Measurements from ENCODE around the gene SLC8B1.

SLC8B1 gene

GRCh38 chr12:113292547-113292946 lies 42.4 kb downstream of the SLC8B1 start:
- no peak for DNase-seq (ENCODE audit: low spot score)

DNA sequence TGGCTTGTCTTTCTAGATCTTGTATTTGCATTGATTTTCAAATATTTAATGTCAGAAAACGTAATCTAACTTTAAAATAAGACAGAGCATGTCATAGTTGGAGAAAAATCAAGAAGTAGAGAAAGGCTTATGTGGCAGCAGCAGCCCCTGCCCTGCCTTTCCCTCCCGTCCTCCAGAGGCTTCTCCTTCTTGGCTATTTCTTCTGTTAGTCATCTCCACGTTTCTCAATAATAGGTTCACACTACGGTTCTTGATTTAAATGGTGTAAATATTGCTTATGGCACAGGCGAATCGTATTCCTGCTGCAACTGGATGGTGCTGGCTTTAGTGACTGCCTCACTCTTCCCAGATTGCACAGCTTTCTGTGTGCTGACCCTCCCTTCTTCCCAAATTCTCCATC lies 42.8 kb downstream of the SLC8B1 start:
- no peak for DNase-seq (ENCODE audit: low spot score)

DNA sequence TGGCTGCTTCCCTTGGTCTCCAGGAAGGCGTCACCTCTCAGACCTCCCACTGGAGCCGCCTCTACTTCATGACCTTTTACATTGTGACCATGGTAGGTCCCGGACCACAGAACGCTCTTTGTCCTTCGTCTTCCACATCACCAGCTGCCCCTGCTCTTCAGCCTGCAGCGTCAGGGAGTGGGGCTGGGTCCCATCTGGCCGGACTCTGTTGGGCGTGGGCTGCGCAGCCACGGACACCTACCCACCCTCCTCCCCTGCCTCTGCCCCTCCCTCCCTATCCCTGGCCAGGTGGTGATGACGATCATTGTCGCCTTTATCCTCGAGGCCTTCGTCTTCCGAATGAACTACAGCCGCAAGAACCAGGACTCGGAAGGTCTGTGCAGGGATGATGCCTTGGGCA lies 43.3 kb downstream of the SLC8B1 start:
- no peak for DNase-seq (ENCODE audit: low spot score)

DNA sequence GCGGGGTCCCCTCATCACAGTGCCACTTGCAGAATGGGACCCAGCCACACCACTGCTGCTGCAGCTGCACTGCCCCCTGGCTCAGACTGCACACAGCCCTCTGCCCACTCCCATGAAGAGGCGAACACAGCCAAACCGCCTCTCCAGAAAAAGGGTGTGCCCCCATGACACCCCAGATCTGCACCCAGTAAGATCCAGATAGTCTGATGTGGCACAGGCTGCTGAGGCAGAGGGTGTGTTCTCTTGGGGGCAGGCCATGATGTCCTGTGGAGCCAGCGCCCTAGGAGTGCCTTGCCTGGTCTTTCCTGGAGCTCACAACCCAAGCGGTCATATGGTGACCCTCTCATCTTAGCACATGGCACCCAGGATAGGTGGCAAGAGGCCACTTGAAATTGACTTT lies 44.4 kb downstream of the SLC8B1 start:
- peak; percentile 57 for DNase-seq (ENCODE audit: low spot score)

- no peak for DNase-seq (ENCODE audit: low spot score)
These were observed 45.5 kb downstream of the SLC8B1 start for GRCh38 chr12:113289361-113289760.

DNA sequence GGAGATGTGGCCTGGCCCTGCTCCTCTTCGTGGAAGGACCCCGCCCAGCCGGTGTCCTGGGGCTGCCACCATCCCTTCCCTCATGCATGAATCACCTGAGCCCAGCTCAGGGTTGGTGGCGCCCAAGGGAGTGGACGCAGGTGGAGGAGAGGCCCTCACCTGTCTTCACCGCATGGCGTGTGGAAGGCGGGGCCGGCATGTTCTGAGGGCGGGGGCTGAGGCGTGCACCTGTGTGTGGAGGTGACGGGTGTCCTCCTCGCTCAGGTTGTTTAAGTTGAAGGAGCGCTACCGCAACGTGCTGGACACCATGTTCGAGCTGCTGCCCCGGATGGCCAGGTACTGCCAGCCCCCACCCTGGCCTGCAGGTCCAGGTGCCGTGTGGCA lies 47.0 kb downstream of the SLC8B1 start:
- no peak for DNase-seq (ENCODE audit: low spot score)

DNA sequence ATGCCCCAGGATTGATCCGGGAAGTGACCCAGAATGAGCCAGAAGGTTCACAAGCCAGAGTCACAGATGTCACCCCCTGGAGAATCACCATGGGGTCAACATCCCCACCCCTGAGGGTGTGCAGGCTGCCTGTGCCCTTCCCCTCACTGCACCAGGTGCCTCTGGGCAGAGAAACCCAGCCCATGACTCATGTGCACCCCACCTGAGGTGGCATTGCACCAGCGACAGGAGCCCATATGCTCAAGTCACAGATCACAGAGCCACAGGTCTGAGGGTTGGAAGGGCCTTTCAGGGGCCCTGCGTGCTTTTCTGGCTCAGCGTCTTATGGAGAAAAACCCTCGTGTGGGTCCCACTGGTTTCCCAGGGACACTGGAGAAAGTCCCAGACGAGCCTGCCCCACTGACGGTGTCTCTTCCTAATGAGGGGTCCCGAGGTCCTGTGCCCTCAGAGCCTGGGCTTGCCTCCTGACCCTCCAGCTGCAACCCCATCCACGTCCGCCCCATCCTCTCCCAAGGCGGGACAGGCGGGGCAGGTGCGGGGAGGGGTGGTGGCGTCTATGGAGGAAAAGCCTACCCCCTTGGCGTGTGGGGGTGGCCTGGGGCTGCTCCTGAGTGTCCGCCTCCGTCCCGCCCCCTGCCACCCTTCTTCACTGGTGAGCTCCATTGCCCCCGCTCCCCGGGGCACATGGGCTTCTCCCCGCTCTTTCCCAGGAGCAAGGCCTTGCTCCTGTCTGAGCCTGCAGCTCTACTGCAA lies 47.6 kb downstream of the SLC8B1 start:
- no peak for DNase-seq (ENCODE audit: low spot score)

DNA sequence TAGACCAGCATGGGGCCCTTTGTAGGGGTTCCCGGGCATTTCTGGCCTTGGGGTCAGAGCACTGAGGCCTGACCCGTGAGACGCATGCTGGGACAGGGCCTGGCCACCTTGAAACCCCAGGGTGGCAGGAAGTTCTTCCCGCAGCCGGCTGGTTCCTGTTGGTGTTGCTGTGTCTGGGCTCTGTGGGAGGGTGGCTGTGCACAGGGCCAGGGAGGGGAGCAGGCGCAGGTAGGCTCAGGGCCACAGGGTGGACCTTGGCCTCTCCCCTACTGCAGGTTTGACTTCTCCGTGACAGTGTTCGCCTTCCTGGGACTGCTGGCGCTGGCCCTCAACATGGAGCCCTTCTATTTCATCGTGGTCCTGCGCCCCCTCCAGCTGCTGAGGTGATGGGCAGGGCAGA lies 48.2 kb downstream of the SLC8B1 start:
- DNase-seq (ENCODE audit: low spot score), result no peak

DNA sequence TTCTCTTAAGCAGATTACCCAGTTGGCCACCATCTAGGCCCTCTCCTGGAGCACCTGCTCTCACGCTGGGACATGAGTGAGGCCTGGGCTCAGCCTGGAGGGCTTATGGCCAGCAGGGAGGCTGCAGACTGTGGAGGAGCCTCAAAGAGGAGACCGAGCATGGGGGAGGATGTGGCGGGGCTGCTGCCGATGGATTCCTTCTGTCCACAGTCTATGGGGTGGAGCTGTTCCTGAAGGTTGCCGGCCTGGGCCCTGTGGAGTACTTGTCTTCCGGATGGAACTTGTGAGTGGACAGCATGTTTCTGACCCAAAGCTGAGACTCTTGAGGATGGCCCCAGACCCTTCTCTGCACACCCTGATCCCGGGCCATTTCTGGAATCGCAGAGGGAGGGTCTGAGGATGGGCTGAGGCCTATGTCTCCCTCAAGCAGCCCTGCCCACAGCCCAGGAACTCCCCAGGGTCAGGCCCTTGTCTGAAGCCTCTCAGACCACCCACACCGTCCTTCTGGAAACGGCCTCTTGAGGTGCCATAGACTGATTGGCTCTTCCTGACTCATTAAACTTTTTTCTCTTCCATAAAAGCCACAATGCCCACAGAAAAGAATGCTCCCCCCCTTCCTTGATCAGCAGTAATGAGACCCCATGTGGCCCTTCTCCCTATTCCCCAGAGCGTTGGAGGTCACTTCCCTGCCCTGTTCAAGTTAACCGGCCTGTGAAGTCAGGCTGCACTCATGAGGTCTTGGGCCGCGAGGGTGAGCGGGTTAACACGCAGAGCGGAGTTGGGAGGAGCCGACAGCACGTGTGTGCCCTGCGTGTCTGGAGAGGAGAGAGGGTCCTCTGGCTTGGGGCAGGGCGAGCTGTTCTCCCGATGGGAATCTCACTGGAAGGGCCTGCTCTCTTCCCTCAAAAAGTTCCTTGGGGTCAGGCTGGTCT lies 49.0 kb downstream of the SLC8B1 start:
- DNase-seq (ENCODE audit: low spot score), result no peak

DNA sequence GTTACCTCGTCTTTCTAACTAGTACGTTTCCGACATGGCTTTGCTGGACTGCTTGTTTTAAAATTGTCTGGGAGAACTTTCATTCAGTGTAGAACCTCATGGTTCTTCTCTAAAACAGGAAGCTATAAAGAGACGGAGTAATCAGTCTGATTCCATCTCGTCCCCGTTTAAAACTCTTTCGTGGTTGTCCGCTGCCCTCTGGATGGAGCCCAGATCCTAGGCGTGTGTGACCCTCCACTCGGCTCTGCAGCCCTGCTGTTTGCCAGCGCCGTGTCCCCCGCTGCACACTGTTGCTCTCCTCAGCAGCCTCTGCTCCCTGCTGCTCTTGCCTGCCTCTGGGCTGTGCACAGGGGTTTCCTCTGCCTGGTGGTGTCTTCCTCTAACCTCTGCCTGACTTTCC lies 50.2 kb downstream of the SLC8B1 start:
- DNase-seq (ENCODE audit: low spot score), result no peak

- no peak for DNase-seq (ENCODE audit: low spot score)
These were observed 56.3 kb downstream of the SLC8B1 start for GRCh38 chr12:113278633-113279032.

DNA sequence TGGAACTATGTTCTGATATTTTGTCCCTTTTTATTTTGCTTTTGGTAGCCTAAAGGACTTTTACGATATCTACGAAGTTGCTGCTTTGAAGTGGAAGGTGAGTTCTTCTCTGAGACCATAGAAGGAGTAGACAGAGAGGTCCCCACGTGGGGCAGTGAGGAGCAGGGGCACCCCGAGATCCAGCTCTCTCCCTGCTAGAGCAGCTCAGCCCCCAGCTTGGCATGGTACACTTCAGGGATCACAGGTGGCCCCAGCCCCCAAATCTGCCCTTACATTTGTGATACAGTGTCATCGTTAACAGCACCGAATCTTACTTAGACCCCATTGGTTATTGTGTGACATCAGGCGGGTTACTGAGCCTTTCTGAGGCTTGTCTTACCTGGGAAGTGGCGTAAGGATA lies 56.8 kb downstream of the SLC8B1 start:
- no peak for DNase-seq (ENCODE audit: low spot score)

DNA sequence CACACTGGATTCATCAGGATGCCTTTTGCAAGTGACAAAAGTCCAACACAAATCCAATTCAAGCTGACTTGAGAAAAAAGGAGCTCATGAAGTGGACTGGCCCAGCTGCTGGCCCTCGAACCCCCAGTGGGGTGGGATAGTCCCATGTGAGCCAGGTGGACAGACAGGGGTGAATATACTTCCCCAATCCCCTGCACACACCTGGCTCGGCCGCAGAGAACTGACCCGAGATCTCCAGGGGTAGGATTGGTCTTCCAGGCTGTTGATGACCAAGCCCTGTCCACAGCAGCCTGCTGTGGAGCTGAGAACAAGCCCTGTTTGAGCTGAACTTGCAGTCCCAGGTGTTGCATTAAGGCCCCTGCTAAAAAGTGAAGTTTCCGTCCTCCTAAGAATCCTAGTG lies 57.4 kb downstream of the SLC8B1 start:
- DNase-seq (ENCODE audit: low spot score), result no peak

DNA sequence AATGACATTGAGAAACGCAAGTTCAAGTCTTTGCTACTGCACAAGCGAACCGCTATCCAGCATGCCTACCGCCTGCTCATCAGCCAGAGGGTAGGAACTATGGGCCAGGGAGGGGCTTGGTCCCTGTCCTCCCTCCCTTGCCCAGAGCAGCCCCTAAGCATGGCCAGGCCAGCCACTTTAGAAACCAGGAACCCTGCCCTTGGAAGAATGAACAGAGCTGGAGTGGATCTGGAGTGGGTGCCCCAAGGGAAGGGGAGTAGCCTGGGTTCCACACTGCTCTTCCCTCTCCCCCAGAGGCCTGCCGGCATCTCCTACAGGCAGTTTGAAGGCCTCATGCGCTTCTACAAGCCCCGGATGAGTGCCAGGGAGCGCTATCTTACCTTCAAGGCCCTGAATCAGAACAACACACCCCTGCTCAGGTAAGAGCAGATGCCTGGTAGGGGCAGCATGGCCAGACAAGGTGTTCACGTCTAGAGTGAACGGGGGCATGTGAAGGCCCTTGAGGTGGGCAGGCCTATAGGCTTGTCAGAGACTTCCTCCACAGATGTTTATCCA lies 57.9 kb downstream of the SLC8B1 start:
- no peak for DNase-seq (ENCODE audit: low spot score)

GRCh38 chr12:113276306-113276705 lies 58.6 kb downstream of the SLC8B1 start:
- DNase-seq (ENCODE audit: low spot score), result no peak

GRCh38 chr12:113274848-113275247 lies 60.1 kb downstream of the SLC8B1 start:
- DNase-seq (ENCODE audit: low spot score), result no peak

GRCh38 chr12:113273053-113273725 lies 61.7 kb downstream of the SLC8B1 start:
- no peak for DNase-seq (ENCODE audit: low spot score)

- DNase-seq (ENCODE audit: low spot score), result no peak
These were observed 62.9 kb downstream of the SLC8B1 start for GRCh38 chr12:113271853-113272561.

DNA sequence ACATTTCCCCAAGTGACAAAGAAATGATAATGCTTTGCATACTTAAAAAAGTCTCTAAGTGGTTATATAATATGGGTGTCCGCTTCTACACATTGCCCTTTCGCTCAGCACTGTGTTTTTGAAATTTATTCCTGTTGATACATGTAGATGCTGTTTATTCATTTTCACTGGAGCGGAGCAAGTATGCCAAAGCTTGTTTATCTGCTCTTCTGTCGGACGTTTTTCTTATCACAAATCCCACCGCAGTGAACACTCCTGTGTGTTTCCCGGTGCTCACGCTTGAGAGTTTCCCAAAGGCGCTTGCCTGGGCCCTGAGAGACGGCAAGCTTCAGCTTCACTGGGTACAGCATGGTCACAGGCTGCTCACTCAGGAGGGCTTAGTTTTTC lies 63.5 kb downstream of the SLC8B1 start:
- no peak for DNase-seq (ENCODE audit: low spot score)

DNA sequence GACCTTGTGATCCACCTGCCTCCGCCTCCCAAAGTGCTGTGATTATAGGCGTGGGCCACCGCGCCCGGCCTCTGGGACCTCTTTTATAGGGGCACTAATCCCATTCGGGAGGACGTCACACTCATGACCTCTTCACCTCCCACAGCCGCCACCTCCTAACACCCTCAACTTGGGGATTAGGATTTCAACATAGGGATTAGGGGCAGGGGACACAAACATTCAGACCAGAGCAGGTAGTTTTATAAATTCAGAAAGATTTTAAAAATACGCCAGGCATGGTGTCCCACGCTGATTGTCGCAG lies 64.2 kb downstream of the SLC8B1 start:
- no peak for DNase-seq (ENCODE audit: low spot score)

DNA sequence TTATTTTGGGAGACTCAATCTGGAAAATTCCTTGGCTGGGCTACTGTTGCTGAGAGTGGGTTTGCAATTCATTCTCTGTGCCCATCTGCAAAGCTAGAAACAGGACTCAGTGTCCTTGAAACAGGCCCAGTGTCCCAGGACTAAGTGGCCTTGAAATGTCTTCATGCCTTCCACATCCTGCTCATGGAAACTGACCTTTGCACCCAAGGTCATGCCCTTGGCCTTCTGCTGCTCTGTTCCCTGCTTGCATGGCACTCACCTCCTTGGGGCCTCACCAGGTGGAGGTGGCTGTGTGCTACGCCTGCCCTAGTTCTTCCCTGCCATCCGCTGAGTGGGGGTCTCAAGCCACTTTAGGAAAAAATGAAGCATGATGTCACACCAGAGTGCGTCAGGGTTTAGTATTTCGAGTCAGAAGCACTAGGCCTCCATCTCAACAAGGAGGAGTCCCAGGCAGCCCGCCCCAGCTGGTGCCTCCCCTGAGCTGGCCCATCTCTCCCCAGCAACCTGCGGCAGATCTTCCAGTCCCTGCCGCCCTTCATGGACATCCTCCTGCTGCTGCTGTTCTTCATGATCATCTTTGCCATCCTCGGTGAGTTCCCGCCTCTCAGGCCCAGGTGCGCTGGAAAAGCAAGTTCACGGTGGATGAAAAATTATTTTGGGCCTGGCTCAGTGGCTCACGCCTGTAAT lies 65.5 kb downstream of the SLC8B1 start:
- no peak for DNase-seq (ENCODE audit: low spot score)

DNA sequence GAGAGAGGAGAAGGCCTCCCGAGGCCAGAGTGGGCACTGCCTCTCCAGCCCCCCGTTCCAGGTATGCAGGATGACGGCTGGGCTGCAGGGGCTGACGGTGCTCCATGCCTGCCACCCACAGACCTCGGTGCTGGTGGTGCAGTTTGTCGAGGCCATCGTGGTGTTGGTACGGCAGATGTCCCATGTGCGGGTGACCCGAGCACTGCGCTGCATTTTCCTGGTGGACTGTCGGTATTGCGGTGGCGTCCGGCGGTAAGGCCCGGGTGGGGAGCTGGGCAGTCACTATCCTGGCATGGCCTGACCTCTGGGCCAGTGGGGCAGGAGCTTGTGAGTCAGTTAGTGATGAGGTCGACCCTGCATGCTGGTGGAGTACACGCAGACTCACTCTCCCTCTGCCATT lies 66.3 kb downstream of the SLC8B1 start:
- no peak for DNase-seq (ENCODE audit: low spot score)

All from hematopoietic multipotent progenitor cell treated with erythropoietin and hydrocortisone succinate and interleukin-3 and kit ligand, for 17 days (in vitro differentiated cells).